Breast epithelium (tissue), 3 donors: ENCODE measurements around the gene RXFP2.

Experiments
- POLR2A ChIP-seq: fragments of 450-650 bp; IDR thresholded peaks from one replicate; pipeline ENCODE4 v1.6.1; 2016; ENCODE audit warnings: antibody characterized with exemption, mild to moderate bottlenecking, moderate library complexity
- POLR2AphosphoS5 ChIP-seq, 3 donors: sonication (generic); formaldehyde crosslinking; IDR thresholded peaks; one replicate each; pipeline ENCODE4 v1.6.1; 2017; ENCODE audit warnings: antibody characterized with exemption in 3 of 3
- TF ChIP-seq, protein P1 (sequence below), 3 donors: fragments of 450-650 bp; IDR thresholded peaks; one replicate each; pipeline ENCODE4 v1.5.1; 2016 to 2017; ENCODE audit warnings: antibody characterized with exemption in 3 of 3, mild to moderate bottlenecking in 3 of 3, moderate library complexity in 3 of 3

DNA sequence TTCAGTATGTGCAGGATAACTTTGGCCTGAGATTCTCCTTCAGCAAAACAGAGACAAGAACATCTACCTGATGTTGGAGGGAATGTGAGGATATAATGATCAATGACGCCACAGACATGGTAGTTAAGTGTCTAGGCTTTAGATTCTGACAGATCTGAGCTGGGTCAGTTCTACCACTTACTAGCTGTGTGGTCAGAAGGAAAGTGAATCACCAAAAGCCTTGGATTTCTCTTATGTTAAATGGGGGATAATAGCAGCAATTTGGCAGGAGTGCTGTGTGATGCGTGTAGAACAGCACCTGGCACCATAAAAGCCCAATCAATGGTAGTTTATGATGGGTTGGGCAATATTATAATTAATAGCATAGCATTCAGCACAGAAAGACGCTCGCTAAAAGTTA lies 41.7 kb downstream of the RXFP2 start:
- no peak for TF ChIP-seq POLR2A
- TF ChIP-seq, protein P1, sequence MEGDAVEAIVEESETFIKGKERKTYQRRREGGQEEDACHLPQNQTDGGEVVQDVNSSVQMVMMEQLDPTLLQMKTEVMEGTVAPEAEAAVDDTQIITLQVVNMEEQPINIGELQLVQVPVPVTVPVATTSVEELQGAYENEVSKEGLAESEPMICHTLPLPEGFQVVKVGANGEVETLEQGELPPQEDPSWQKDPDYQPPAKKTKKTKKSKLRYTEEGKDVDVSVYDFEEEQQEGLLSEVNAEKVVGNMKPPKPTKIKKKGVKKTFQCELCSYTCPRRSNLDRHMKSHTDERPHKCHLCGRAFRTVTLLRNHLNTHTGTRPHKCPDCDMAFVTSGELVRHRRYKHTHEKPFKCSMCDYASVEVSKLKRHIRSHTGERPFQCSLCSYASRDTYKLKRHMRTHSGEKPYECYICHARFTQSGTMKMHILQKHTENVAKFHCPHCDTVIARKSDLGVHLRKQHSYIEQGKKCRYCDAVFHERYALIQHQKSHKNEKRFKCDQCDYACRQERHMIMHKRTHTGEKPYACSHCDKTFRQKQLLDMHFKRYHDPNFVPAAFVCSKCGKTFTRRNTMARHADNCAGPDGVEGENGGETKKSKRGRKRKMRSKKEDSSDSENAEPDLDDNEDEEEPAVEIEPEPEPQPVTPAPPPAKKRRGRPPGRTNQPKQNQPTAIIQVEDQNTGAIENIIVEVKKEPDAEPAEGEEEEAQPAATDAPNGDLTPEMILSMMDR (IDR thresholded peaks at IDR 0.05), result no peak
- no peak for TF ChIP-seq POLR2AphosphoS5 (IDR thresholded peaks at IDR 0.05)
